ENCODE results near the gene GSG1L2.

DNA sequence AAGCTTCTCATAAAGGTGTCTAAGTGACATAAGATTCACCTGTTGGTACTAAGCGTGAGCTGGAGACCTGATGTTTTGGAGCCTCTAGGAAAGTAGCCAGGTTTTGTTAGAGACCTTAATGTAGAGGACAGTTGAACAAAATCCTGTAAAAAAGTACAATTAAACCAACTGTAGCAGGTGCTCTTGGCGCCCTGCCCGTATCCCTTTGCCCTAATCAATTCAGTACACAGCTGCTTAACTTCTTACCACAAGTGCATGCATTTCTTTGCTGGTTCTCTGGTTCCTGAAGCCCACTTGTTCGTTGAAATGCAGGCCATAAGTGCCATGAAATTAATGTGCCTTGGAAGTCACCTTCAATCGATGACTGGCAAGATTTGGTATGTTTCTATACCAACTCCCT, 28.3 kb upstream of the GSG1L2 start:
- TF ChIP-seq, protein P1, sequence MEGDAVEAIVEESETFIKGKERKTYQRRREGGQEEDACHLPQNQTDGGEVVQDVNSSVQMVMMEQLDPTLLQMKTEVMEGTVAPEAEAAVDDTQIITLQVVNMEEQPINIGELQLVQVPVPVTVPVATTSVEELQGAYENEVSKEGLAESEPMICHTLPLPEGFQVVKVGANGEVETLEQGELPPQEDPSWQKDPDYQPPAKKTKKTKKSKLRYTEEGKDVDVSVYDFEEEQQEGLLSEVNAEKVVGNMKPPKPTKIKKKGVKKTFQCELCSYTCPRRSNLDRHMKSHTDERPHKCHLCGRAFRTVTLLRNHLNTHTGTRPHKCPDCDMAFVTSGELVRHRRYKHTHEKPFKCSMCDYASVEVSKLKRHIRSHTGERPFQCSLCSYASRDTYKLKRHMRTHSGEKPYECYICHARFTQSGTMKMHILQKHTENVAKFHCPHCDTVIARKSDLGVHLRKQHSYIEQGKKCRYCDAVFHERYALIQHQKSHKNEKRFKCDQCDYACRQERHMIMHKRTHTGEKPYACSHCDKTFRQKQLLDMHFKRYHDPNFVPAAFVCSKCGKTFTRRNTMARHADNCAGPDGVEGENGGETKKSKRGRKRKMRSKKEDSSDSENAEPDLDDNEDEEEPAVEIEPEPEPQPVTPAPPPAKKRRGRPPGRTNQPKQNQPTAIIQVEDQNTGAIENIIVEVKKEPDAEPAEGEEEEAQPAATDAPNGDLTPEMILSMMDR (IDR thresholded peaks at IDR 0.05), result no peak
- TF ChIP-seq EZH2phosphoT487 (IDR thresholded peaks at IDR 0.05), result no peak

All from neural progenitor cell (in vitro differentiated cells).